ENCODE measurements around the gene PTH2. TPM values are rescaled to one million over a fixed set of nuclear protein-coding genes. Genes with fewer than 3 reads are reported as not detected.

Gene PTH2
- polyA plus RNA-seq, 1 donor from 2014 or later = not detected

DNA sequence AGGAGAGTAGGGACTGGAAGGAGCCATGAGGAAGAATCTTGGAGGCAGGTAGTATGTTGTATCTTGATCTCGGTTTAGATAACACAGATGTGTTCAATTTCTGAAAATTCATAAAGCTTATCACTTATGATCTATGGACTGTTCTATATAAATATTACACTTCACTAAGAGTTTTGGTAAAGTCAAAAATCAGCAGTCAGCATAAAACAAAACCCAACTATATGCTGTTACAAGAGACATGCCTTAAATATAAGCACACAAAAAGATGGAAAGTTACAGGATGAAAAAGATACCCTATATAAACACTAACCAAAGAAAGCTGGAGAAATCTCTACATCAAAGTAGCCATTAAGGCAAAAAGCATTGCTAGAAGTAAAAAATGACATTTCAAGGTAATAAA lies 39.6 kb downstream of the PTH2 start:
- Histone ChIP-seq H3F3A (ENCODE audit: insufficient read depth, low read length, poor library complexity, severe bottlenecking) (no peaks in the 10 kb centered on the region), H3K27me3 (ENCODE audit: insufficient read depth, low read depth, low read length) (no peaks in the 10 kb centered on the region), H3K36me3 (ENCODE audit: insufficient read depth, low read length) (no peaks in the 10 kb centered on the region), H3K9me3 (ENCODE audit: low read length) (no peaks in the 10 kb centered on the region), H3K4me2 (ENCODE audit: low read length) (no peak overlapping the region), H3K79me2 (replicated peaks; ENCODE audit: insufficient read depth, low read length) (no peaks in the 10 kb centered on the region), H3K27ac (ENCODE audit: low read length) (no peak overlapping the region), H3K9ac (ENCODE audit: low read length) (no peak overlapping the region), H3K9me2 (ENCODE audit: insufficient read depth, low read length) (no peaks in the 10 kb centered on the region), H4K20me1 (ENCODE audit: insufficient read depth) (no peaks in the 10 kb centered on the region), H2AFZ (ENCODE audit: low read depth, low read length) (no peak overlapping the region), H3K4me3 (ENCODE audit: low read length) (no peak overlapping the region)
- TF ChIP-seq CTCF (IDR thresholded peaks at IDR 0.05; ENCODE audit: poor library complexity, severe bottlenecking) (no peak), EP300 (conservative IDR thresholded peaks at IDR 0.05; ENCODE audit: poor library complexity, severe bottlenecking) (no peak), EZH2 (IDR thresholded peaks at IDR 0.05; ENCODE audit: borderline replicate concordance, insufficient read depth, low read length, poor library complexity, severe bottlenecking) (no peak), TAF1 (IDR thresholded peaks at IDR 0.05; ENCODE audit: low read depth) (no peak), RAD21 (conservative IDR thresholded peaks at IDR 0.05) (no peak), POLR2AphosphoS5 (IDR thresholded peaks at IDR 0.05) (no peak), MXI1 (conservative IDR thresholded peaks at IDR 0.05; ENCODE audit: poor library complexity, severe bottlenecking) (no peak), SMC3 (conservative IDR thresholded peaks at IDR 0.05; ENCODE audit: poor library complexity) (no peak)
- TF ChIP-seq, protein P1, sequence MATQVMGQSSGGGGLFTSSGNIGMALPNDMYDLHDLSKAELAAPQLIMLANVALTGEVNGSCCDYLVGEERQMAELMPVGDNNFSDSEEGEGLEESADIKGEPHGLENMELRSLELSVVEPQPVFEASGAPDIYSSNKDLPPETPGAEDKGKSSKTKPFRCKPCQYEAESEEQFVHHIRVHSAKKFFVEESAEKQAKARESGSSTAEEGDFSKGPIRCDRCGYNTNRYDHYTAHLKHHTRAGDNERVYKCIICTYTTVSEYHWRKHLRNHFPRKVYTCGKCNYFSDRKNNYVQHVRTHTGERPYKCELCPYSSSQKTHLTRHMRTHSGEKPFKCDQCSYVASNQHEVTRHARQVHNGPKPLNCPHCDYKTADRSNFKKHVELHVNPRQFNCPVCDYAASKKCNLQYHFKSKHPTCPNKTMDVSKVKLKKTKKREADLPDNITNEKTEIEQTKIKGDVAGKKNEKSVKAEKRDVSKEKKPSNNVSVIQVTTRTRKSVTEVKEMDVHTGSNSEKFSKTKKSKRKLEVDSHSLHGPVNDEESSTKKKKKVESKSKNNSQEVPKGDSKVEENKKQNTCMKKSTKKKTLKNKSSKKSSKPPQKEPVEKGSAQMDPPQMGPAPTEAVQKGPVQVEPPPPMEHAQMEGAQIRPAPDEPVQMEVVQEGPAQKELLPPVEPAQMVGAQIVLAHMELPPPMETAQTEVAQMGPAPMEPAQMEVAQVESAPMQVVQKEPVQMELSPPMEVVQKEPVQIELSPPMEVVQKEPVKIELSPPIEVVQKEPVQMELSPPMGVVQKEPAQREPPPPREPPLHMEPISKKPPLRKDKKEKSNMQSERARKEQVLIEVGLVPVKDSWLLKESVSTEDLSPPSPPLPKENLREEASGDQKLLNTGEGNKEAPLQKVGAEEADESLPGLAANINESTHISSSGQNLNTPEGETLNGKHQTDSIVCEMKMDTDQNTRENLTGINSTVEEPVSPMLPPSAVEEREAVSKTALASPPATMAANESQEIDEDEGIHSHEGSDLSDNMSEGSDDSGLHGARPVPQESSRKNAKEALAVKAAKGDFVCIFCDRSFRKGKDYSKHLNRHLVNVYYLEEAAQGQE (IDR thresholded peaks at IDR 0.05; ENCODE audit: borderline replicate concordance) = no peak

DNA sequence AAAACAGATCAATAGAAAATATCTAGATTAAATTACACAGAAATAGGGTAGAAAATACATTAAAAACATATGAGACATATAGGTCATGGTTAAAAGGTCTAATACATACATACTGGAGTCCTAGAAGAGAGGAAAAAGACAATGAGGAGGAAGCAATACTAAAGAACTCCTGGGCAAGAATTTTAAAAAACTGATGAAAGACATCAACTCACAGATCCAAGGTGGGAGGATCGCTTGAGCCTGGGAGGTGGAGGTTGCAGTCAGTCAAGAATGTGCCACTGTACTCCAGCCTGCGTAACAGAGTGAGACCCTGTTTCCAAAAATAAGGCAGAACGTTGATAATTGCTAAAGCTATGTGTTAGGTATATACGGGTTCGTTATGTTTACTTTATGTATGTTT lies 40.6 kb downstream of the PTH2 start:
- Histone ChIP-seq H3K9ac (ENCODE audit: low read length) (no peak overlapping the region), H4K20me1 (ENCODE audit: insufficient read depth) (no peaks in the 10 kb centered on the region), H3K9me2 (ENCODE audit: insufficient read depth, low read length) (no peaks in the 10 kb centered on the region), H3K4me3 (ENCODE audit: low read length) (no peak overlapping the region), H3K27ac (ENCODE audit: low read length) (no peak overlapping the region), H2AFZ (ENCODE audit: low read depth, low read length) (no peak overlapping the region), H3K4me2 (ENCODE audit: low read length) (no peak overlapping the region), H3K36me3 (ENCODE audit: insufficient read depth, low read length) (no peaks in the 10 kb centered on the region), H3F3A (ENCODE audit: insufficient read depth, low read length, poor library complexity, severe bottlenecking) (no peaks in the 10 kb centered on the region), H3K27me3 (ENCODE audit: insufficient read depth, low read depth, low read length) (no peaks in the 10 kb centered on the region), H3K9me3 (ENCODE audit: low read length) (no peaks in the 10 kb centered on the region), H3K79me2 (replicated peaks; ENCODE audit: insufficient read depth, low read length) (no peaks in the 10 kb centered on the region)
- TF ChIP-seq EP300 (conservative IDR thresholded peaks at IDR 0.05; ENCODE audit: poor library complexity, severe bottlenecking) (no peak), POLR2AphosphoS5 (IDR thresholded peaks at IDR 0.05) (no peak), SMC3 (conservative IDR thresholded peaks at IDR 0.05; ENCODE audit: poor library complexity) (no peak), RAD21 (conservative IDR thresholded peaks at IDR 0.05) (no peak), EZH2 (IDR thresholded peaks at IDR 0.05; ENCODE audit: borderline replicate concordance, insufficient read depth, low read length, poor library complexity, severe bottlenecking) (no peak), CTCF (IDR thresholded peaks at IDR 0.05; ENCODE audit: poor library complexity, severe bottlenecking) (no peak), TAF1 (IDR thresholded peaks at IDR 0.05; ENCODE audit: low read depth) (no peak)
- TF ChIP-seq, protein P1 (IDR thresholded peaks at IDR 0.05; ENCODE audit: borderline replicate concordance) = no peak

All from neural cell (in vitro differentiated cells).